ENCODE measurements around the gene CLTCL1. TPM values are rescaled to one million over a fixed set of nuclear protein-coding genes. Genes with fewer than 3 reads are reported as not detected.

The CLTCL1 gene
- total RNA-seq, 1 experiment from 2014 or later: 11.9 TPM

GRCh38 chr22:19167106-19167869, 124.2 kb downstream of the CLTCL1 start:
- DNase-seq (ENCODE audit: low read depth, low spot score) (no peak), ATAC-seq (no peak)
- TF ChIP-seq SIN3A (IDR thresholded peaks at IDR 0.05; ENCODE audit: borderline replicate concordance, insufficient read depth, low read depth, low read length) (no peak), TCF7L2 (IDR thresholded peaks at IDR 0.05; ENCODE audit: low read depth, low read length) (no peak), POLR2AphosphoS5 (IDR thresholded peaks at IDR 0.05; ENCODE audit: low read depth, low read length) (no peak), REST (IDR thresholded peaks at IDR 0.05; ENCODE audit: insufficient read depth in 1 of 2, low read depth in 2 of 2, low read length in 1 of 2) (no peak), CTCF (IDR thresholded peaks at IDR 0.05) (no peak)
- intact Hi-C loops (cut with micrococcal nuclease; ENCODE audit: unreplicated experiment): no loop called here
- CTCF ChIA-PET: no interaction called here
- in situ Hi-C loops (cut with HindIII; ENCODE audit: low pct_unique_long_range_greater_than_20kb, low sequenced_read_pairs): no loop called here
- no TSS peak for BruUV-seq (replicated peaks)
- Histone ChIP-seq H3K27me3 (ENCODE audit: control insufficient read depth, insufficient read depth, low read length) (no peaks in the 10 kb centered on the region; the same call in 1 of the 2 replicates), H3K9me3 (ENCODE audit: control insufficient read depth, insufficient read depth, low read depth, low read length) (no peaks in the 10 kb centered on the region), H3K4me1 (ENCODE audit: control insufficient read depth, insufficient read depth, low read length) (0 out of 2 replicates have a peak, but pooled peaks cover 3% of the 10 kb centered on the region), H3K36me3 (ENCODE audit: control insufficient read depth, insufficient read depth, low read length) (no peaks in the 10 kb centered on the region), H3K4me3 (ENCODE audit: low read depth in 2 of 2, low read length in 2 of 2) (no peak overlapping the region), H3K27ac (ENCODE audit: low read length) (no peak overlapping the region)
- POLR2A ChIA-PET: no interaction called here

- no peaks in the 10 kb centered on the region for H3K36me3 ChIP-seq (ENCODE audit: control insufficient read depth, insufficient read depth, low read length)
- DNase-seq (ENCODE audit: low read depth, low spot score): no peak
- POLR2A ChIA-PET: no interaction called here
- TF ChIP-seq REST (IDR thresholded peaks at IDR 0.05; ENCODE audit: insufficient read depth in 1 of 2, low read depth in 2 of 2, low read length in 1 of 2) (no peak), CTCF (IDR thresholded peaks at IDR 0.05) (no peak), POLR2AphosphoS5 (IDR thresholded peaks at IDR 0.05; ENCODE audit: low read depth, low read length) (no peak), SIN3A (IDR thresholded peaks at IDR 0.05; ENCODE audit: borderline replicate concordance, insufficient read depth, low read depth, low read length) (no peak), TCF7L2 (IDR thresholded peaks at IDR 0.05; ENCODE audit: low read depth, low read length) (no peak)
- intact Hi-C loops (cut with micrococcal nuclease; ENCODE audit: unreplicated experiment) (no loop called here), in situ Hi-C loops (cut with HindIII; ENCODE audit: low pct_unique_long_range_greater_than_20kb, low sequenced_read_pairs) (no loop called here)
- no peak for ATAC-seq
- H3K27me3 ChIP-seq (ENCODE audit: control insufficient read depth, insufficient read depth, low read length): no peaks in the 10 kb centered on the region; the same call in 1 of the 2 replicates
- no peaks in the 10 kb centered on the region for H3K9me3 ChIP-seq (ENCODE audit: control insufficient read depth, insufficient read depth, low read depth, low read length)
- no peak overlapping the region for H3K4me3 ChIP-seq (ENCODE audit: low read depth in 2 of 2, low read length in 2 of 2)
- BruUV-seq (replicated peaks): no TSS peak
- H3K27ac ChIP-seq (ENCODE audit: low read length): no peak overlapping the region
- CTCF ChIA-PET: no interaction called here
- 0 out of 2 replicates have a peak, but pooled peaks cover 3% of the 10 kb centered on the region for H3K4me1 ChIP-seq (ENCODE audit: control insufficient read depth, insufficient read depth, low read length)
Measured at GRCh38 chr22:19166421-19166820, 125.1 kb downstream of the CLTCL1 start.
